NCI-H82 (cell line): ENCODE measurements around the gene CD99L2.
"Not testable (repeated sequence)": the region's sequence is repeated elsewhere in the genome, so short reads cannot be mapped to it uniquely, and the experiment has no call there.

Source experiments
- DNase-seq: peaks from one replicate; lab custom pipeline; 2025; lab: John Stamatoyannopoulos, UW

Gene CD99L2

GRCh38 chrX:150896632-150897031 lies 1.8 kb downstream of the CD99L2 start:
- DNase-seq: no peak

GRCh38 chrX:150893936-150894335 lies 4.5 kb downstream of the CD99L2 start:
- no peak for DNase-seq

GRCh38 chrX:150889131-150889530 lies 9.3 kb downstream of the CD99L2 start:
- no peak for DNase-seq

GRCh38 chrX:150887906-150888465 lies 10.5 kb downstream of the CD99L2 start:
- no peak for DNase-seq

- not testable (repeated sequence) for DNase-seq
Measured at GRCh38 chrX:150887268-150887667, 11.2 kb downstream of the CD99L2 start.

- no peak for DNase-seq
Measured at GRCh38 chrX:150886381-150886780, 12.1 kb downstream of the CD99L2 start.

GRCh38 chrX:150880808-150881165 lies 17.7 kb downstream of the CD99L2 start:
- DNase-seq: no peak

- no peak for DNase-seq
Measured at GRCh38 chrX:150879855-150880807, 18.3 kb downstream of the CD99L2 start.

- not testable (repeated sequence) for DNase-seq
Measured at GRCh38 chrX:150875621-150876020, 22.8 kb downstream of the CD99L2 start.

- DNase-seq: no peak
Measured at GRCh38 chrX:150874448-150874847, 24.0 kb downstream of the CD99L2 start.

- no peak for DNase-seq
Measured at GRCh38 chrX:150873616-150874015, 24.9 kb downstream of the CD99L2 start.

GRCh38 chrX:150872773-150873336 lies 25.6 kb downstream of the CD99L2 start:
- no peak for DNase-seq

GRCh38 chrX:150871341-150871811 lies 27.1 kb downstream of the CD99L2 start:
- DNase-seq: no peak

- DNase-seq: no peak
Measured at GRCh38 chrX:150870487-150871340, 27.8 kb downstream of the CD99L2 start.

- no peak for DNase-seq
Measured at GRCh38 chrX:150870029-150870428, 28.4 kb downstream of the CD99L2 start.

- no peak for DNase-seq
Measured at GRCh38 chrX:150869450-150869849, 29.0 kb downstream of the CD99L2 start.

GRCh38 chrX:150868625-150869024 lies 29.8 kb downstream of the CD99L2 start:
- no peak for DNase-seq

GRCh38 chrX:150864127-150864526 lies 34.3 kb downstream of the CD99L2 start:
- no peak for DNase-seq

GRCh38 chrX:150863191-150863590 lies 35.3 kb downstream of the CD99L2 start:
- DNase-seq: no peak

GRCh38 chrX:150857453-150857852 lies 41.0 kb downstream of the CD99L2 start:
- no peak for DNase-seq

- no peak for DNase-seq
Measured at GRCh38 chrX:150856785-150857184, 41.7 kb downstream of the CD99L2 start.

- no peak for DNase-seq
Measured at GRCh38 chrX:150856101-150856500, 42.4 kb downstream of the CD99L2 start.
